Measurements from ENCODE around the gene PLEKHA5.

DNA sequence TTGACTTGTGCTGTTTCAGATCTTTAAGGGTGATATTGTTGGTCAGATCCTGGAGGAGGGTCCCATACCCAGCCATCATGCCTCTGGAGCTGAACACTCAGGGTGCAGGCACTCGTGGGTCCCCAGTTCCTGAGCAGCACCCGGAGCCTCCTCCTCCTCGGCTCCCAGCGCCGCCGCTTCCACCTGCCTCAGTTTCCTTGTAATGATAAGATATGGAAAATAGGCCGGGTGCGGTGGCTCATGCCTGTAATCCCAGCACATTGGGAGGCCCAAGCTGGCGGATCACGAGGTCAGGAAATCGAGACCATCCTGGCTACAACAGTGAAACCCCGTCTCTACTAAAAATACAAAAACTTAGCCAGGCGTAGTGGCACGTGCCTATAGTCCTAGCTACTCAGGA, 289.6 kb downstream of the PLEKHA5 start:
- TF ChIP-seq, protein P1, sequence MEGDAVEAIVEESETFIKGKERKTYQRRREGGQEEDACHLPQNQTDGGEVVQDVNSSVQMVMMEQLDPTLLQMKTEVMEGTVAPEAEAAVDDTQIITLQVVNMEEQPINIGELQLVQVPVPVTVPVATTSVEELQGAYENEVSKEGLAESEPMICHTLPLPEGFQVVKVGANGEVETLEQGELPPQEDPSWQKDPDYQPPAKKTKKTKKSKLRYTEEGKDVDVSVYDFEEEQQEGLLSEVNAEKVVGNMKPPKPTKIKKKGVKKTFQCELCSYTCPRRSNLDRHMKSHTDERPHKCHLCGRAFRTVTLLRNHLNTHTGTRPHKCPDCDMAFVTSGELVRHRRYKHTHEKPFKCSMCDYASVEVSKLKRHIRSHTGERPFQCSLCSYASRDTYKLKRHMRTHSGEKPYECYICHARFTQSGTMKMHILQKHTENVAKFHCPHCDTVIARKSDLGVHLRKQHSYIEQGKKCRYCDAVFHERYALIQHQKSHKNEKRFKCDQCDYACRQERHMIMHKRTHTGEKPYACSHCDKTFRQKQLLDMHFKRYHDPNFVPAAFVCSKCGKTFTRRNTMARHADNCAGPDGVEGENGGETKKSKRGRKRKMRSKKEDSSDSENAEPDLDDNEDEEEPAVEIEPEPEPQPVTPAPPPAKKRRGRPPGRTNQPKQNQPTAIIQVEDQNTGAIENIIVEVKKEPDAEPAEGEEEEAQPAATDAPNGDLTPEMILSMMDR (IDR thresholded peaks at IDR 0.05), result no peak
- TF ChIP-seq POLR2A (IDR thresholded peaks at IDR 0.05) (no peak), EP300 (IDR thresholded peaks at IDR 0.05) (no peak)

All from sigmoid colon (tissue), 4 donors.